ENCODE results near the gene DOCK4. TPM values are rescaled to one million over a fixed set of nuclear protein-coding genes. Genes with fewer than 3 reads are reported as not detected.

The DOCK4 gene
- total and polyA plus RNA-seq, 2 donors from 2014 or later = 3.2 to 38.9 TPM

DNA sequence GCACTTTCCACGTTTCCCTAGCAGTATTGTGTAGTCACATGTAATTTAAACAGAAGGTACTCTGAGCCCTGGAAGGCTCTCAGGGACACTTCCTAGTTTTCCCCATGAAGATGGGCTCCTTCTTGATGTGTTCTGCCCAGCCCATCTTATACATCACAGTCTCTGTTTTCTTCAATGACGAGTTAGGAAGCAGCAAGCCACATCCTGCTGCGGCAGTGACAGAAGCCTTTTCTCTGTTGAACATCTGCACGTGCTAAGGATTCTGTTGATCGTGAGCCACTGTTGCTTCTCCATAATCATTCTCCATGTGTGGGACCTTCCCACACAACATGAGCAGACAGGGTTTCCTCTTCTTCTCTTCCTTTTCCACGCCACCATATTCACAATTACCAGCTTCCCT lies 346.0 kb downstream of the DOCK4 start:
- no peak for FAIRE-seq
- H3K9me3 ChIP-seq (ENCODE audit: control insufficient read depth in 2 of 3, insufficient read depth in 1 of 3, low read length in 3 of 3) = no peaks in the 10 kb centered on the region
- no peak overlapping the region for H3K9ac ChIP-seq (ENCODE audit: low read length in 3 of 3)
- intact Hi-C loops (cut with DNase I) = no loop called here
- no peak overlapping the region for H3K27ac ChIP-seq (ENCODE audit: low read depth in 2 of 2, low read length in 2 of 2)
- no peak for DNase-seq
- no peaks in the 10 kb centered on the region for H3K4me1 ChIP-seq (ENCODE audit: control insufficient read depth in 2 of 3, insufficient read depth in 2 of 3, low read depth in 1 of 3, low read length in 3 of 3)
- H3K4me3 ChIP-seq (ENCODE audit: low read length in 3 of 3) = no peak overlapping the region
- peaks cover 0 to 9% (median 5%) of the 10 kb centered on the region in 3 donors for H3K36me3 ChIP-seq (ENCODE audit: control insufficient read depth in 2 of 3, insufficient read depth in 3 of 3, low read length in 3 of 3)
- TF ChIP-seq, protein P1, sequence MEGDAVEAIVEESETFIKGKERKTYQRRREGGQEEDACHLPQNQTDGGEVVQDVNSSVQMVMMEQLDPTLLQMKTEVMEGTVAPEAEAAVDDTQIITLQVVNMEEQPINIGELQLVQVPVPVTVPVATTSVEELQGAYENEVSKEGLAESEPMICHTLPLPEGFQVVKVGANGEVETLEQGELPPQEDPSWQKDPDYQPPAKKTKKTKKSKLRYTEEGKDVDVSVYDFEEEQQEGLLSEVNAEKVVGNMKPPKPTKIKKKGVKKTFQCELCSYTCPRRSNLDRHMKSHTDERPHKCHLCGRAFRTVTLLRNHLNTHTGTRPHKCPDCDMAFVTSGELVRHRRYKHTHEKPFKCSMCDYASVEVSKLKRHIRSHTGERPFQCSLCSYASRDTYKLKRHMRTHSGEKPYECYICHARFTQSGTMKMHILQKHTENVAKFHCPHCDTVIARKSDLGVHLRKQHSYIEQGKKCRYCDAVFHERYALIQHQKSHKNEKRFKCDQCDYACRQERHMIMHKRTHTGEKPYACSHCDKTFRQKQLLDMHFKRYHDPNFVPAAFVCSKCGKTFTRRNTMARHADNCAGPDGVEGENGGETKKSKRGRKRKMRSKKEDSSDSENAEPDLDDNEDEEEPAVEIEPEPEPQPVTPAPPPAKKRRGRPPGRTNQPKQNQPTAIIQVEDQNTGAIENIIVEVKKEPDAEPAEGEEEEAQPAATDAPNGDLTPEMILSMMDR (IDR thresholded peaks at IDR 0.05; ENCODE audit: borderline replicate concordance, extremely low read depth, insufficient read depth) = no peak
- no peaks in the 10 kb centered on the region for H3K27me3 ChIP-seq (ENCODE audit: control insufficient read depth, insufficient read depth, low read length)

GRCh38 chr7:111858331-111858730 lies 347.9 kb downstream of the DOCK4 start:
- DNase-seq (no peak), FAIRE-seq (no peak)
- Histone ChIP-seq H3K27me3 (ENCODE audit: control insufficient read depth, insufficient read depth, low read length) (no peaks in the 10 kb centered on the region), H3K4me1 (ENCODE audit: control insufficient read depth in 2 of 3, insufficient read depth in 2 of 3, low read depth in 1 of 3, low read length in 3 of 3) (no peaks in the 10 kb centered on the region), H3K4me3 (ENCODE audit: low read length in 3 of 3) (no peak overlapping the region), H3K9me3 (ENCODE audit: control insufficient read depth in 2 of 3, insufficient read depth in 1 of 3, low read length in 3 of 3) (no peaks in the 10 kb centered on the region), H3K36me3 (ENCODE audit: control insufficient read depth in 2 of 3, insufficient read depth in 3 of 3, low read length in 3 of 3) (peaks cover 0 to 9% (median 5%) of the 10 kb centered on the region in 3 donors), H3K9ac (ENCODE audit: low read length in 3 of 3) (no peak overlapping the region), H3K27ac (ENCODE audit: low read depth in 2 of 2, low read length in 2 of 2) (no peak overlapping the region)
- intact Hi-C loops (cut with DNase I) = no loop called here
- TF ChIP-seq, protein P1 (IDR thresholded peaks at IDR 0.05; ENCODE audit: borderline replicate concordance, extremely low read depth, insufficient read depth) = no peak

DNA sequence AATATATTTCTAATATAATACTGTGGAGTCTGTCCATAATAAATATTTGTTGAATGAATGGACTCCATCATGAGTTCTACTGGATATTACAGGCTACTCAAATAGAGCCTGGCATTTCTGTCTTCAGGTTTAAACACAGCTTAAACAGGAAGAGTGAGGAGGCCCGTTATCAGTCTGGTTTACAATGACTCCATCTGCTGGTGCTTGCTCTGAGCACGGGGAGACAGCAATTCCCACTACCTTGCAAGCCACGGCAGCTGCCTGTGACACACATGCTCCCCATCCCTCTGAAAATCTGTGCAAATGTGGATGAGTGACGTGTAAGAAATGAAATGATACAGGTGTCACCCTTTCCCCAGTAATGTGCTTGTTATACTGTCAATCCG lies 350.4 kb downstream of the DOCK4 start:
- Histone ChIP-seq H3K27me3 (ENCODE audit: control insufficient read depth, insufficient read depth, low read length) (no peaks in the 10 kb centered on the region), H3K9ac (ENCODE audit: low read length in 3 of 3) (no peak overlapping the region), H3K4me3 (ENCODE audit: low read length in 3 of 3) (no peak overlapping the region), H3K9me3 (ENCODE audit: control insufficient read depth in 2 of 3, insufficient read depth in 1 of 3, low read length in 3 of 3) (no peaks in the 10 kb centered on the region), H3K27ac (ENCODE audit: low read depth in 2 of 2, low read length in 2 of 2) (no peak overlapping the region), H3K4me1 (ENCODE audit: control insufficient read depth in 2 of 3, insufficient read depth in 2 of 3, low read depth in 1 of 3, low read length in 3 of 3) (no peaks in the 10 kb centered on the region), H3K36me3 (ENCODE audit: control insufficient read depth in 2 of 3, insufficient read depth in 3 of 3, low read length in 3 of 3) (peaks cover 0 to 8% (median 5%) of the 10 kb centered on the region in 3 donors)
- DNase-seq (peak in 2 of 5 donors; percentile 25 to 35), FAIRE-seq (no peak)
- intact Hi-C loops (cut with DNase I) = no loop called here
- TF ChIP-seq, protein P1 (IDR thresholded peaks at IDR 0.05; ENCODE audit: borderline replicate concordance, extremely low read depth, insufficient read depth) = peak; percentile 14

All from kidney (tissue), 14 donors.